Kidney (tissue), 14 donors: ENCODE results near the gene CACNB2. TPM values are rescaled to one million over a fixed set of nuclear protein-coding genes. Genes with fewer than 3 reads are reported as not detected.

Experiments
- DNase-seq, 5 donors: peaks; one replicate each; pipeline ENCODE4 v3.0.0-alpha.2; 2013 to 2020
- FAIRE-seq: peaks from 2 replicates; lab custom pipeline; 2012; peaks lifted over from hg19 to GRCh38; lab: Jason Lieb, UNC
- H3K27ac ChIP-seq, 2 donors: one replicate each; pipeline ENCODE4 v1.7.0; 2013; ENCODE audit warnings: low read depth in 2 of 2, low read length in 2 of 2, inconsistent platforms in 1 of 2
- H3K27me3 ChIP-seq: one replicate; pipeline ENCODE4 v1.7.1; 2013; ENCODE audit warnings: low read length, inconsistent platforms; ENCODE audit not compliant: control insufficient read depth, insufficient read depth
- H3K36me3 ChIP-seq, 3 donors: one replicate each; pipeline versions ENCODE4 v1.7.0 to v1.7.1; 2013; ENCODE audit warnings: low read length in 3 of 3, control low read depth in 1 of 3, inconsistent platforms in 1 of 3; ENCODE audit not compliant: insufficient read depth in 3 of 3, control insufficient read depth in 2 of 3
- H3K4me1 ChIP-seq, 3 donors: one replicate each; pipeline versions ENCODE4 v1.7.0 to v1.7.1; 2013; ENCODE audit warnings: low read length in 3 of 3, inconsistent platforms in 1 of 3, low read depth in 1 of 3; ENCODE audit not compliant: control insufficient read depth in 2 of 3, insufficient read depth in 2 of 3
- H3K4me3 ChIP-seq, 3 donors: one replicate each; pipeline versions ENCODE4 v1.7.0 to v1.8.1; 2013; ENCODE audit warnings: low read length in 3 of 3, control low read depth in 1 of 3, inconsistent platforms in 1 of 3
- H3K9ac ChIP-seq, 3 donors: one replicate each; pipeline versions ENCODE4 v1.7.0 to v1.7.1; 2013; ENCODE audit warnings: low read length in 3 of 3, control low read depth in 1 of 3, inconsistent platforms in 1 of 3
- H3K9me3 ChIP-seq, 3 donors: one replicate each; pipeline versions ENCODE4 v1.7.0 to v1.7.1; 2013; ENCODE audit warnings: low read length in 3 of 3, control low read depth in 1 of 3, inconsistent platforms in 1 of 3; ENCODE audit not compliant: control insufficient read depth in 2 of 3, insufficient read depth in 1 of 3
- intact Hi-C: fragments of 100-400 bp; cut with DNase I; formaldehyde crosslinking; loops from one replicate; pipeline ENCODE4 v1.11.1; 2022
- polyA plus RNA-seq: library from polyadenylated mRNA; stranded (reverse); fragments of 350-450 nt; fragmentation: Illumina TruSeq; extraction: RNeasy Lipid Tissue Mini Kit (QIAGEN cat#74804); gene quantifications from one replicate; pipeline ENCODE4 v1.2.3, GENCODE V29; 2014; ENCODE audit warnings: low read depth, low replicate concordance; ENCODE audit not compliant: insufficient read depth
- total RNA-seq: library from RNA; stranded (reverse); fragmentation: NEBNext Ultra II Directional; extraction: Animal tissue kit (Norgen Biotek cat#: 25700); gene quantifications from one replicate; pipeline ENCODE4 v1.2.1, GENCODE V29; 2021
- TF ChIP-seq, protein P1 (sequence below): IDR thresholded peaks from 3 replicates; pipeline ENCODE4 v1.5.1; 2012; ENCODE audit warnings: mild to moderate bottlenecking, moderate library complexity, borderline replicate concordance; ENCODE audit not compliant: insufficient read depth; ENCODE audit errors: extremely low read depth
- donor health status: control.
- donor health status: control.
- donor health status: control.
- donor health status: control.
- donor health status: control.
- donor health status: DM: yes; HTN: yes; CAD: no.
- donor health status: Normal renal cell carcinoma (clear cell type).

The CACNB2 gene
- total and polyA plus RNA-seq, 2 donors from 2014 or later = 2.8 TPM

DNA sequence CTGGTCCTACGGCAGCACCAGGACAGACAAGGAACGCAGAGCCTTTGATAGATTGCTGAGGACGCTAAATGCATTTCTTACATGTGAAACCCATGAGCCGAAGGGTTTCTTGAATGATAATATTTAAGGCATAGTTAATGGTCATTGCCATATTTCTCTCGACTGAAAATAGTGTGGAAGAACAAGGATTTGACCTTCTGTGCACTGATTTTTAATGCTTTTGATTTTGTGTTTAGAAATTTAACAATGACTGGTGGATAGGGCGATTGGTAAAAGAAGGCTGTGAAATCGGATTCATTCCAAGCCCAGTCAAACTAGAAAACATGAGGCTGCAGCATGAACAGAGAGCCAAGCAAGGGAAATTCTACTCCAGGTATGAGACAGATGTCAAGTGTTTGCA is 360.4 kb downstream of the CACNB2 start:
- intact Hi-C loops = no loop called here
- Histone ChIP-seq H3K36me3 (no peaks in the 10 kb centered on the region), H3K4me3 (no peak overlapping the region), H3K27ac (no peak overlapping the region), H3K9me3 (no peaks in the 10 kb centered on the region), H3K9ac (no peak overlapping the region), H3K27me3 (no peaks in the 10 kb centered on the region), H3K4me1 (no peaks in the 10 kb centered on the region)
- TF ChIP-seq, protein P1, sequence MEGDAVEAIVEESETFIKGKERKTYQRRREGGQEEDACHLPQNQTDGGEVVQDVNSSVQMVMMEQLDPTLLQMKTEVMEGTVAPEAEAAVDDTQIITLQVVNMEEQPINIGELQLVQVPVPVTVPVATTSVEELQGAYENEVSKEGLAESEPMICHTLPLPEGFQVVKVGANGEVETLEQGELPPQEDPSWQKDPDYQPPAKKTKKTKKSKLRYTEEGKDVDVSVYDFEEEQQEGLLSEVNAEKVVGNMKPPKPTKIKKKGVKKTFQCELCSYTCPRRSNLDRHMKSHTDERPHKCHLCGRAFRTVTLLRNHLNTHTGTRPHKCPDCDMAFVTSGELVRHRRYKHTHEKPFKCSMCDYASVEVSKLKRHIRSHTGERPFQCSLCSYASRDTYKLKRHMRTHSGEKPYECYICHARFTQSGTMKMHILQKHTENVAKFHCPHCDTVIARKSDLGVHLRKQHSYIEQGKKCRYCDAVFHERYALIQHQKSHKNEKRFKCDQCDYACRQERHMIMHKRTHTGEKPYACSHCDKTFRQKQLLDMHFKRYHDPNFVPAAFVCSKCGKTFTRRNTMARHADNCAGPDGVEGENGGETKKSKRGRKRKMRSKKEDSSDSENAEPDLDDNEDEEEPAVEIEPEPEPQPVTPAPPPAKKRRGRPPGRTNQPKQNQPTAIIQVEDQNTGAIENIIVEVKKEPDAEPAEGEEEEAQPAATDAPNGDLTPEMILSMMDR = no peak
- DNase-seq = no peak
- no peak for FAIRE-seq

GRCh38 chr10:18501198-18501597 is 361.0 kb downstream of the CACNB2 start:
- H3K27me3 ChIP-seq = no peaks in the 10 kb centered on the region
- FAIRE-seq (no peak), DNase-seq (no peak)
- intact Hi-C loops = no loop called here
- no peaks in the 10 kb centered on the region for H3K36me3 ChIP-seq
- no peak overlapping the region for H3K4me3 ChIP-seq
- H3K4me1 ChIP-seq = no peaks in the 10 kb centered on the region
- no peak overlapping the region for H3K9ac ChIP-seq
- no peak overlapping the region for H3K27ac ChIP-seq
- H3K9me3 ChIP-seq = no peaks in the 10 kb centered on the region
- TF ChIP-seq, protein P1 = no peak

DNA sequence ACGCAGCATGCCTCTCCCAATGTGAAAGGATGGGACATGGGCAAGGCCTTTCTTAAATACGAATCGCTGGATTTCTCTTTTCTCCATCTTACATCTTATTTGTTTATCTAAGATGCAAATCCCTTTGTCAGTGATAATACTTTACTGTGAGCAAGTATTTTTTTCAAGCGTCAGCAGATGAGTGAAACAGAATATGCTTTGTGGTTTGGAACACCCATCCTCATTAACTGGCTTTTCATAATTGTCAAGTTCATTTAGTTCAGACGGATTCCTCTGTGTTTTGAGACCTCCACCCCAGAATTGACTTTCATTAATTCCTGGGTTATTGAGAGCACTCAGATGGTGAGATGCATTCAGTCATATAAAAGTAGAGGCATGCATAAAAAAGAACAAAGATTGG is 361.4 kb downstream of the CACNB2 start:
- TF ChIP-seq, protein P1 = no peak
- Histone ChIP-seq H3K4me3 (no peak overlapping the region), H3K9me3 (no peaks in the 10 kb centered on the region), H3K27me3 (no peaks in the 10 kb centered on the region), H3K27ac (no peak overlapping the region), H3K4me1 (no peaks in the 10 kb centered on the region), H3K36me3 (no peaks in the 10 kb centered on the region), H3K9ac (no peak overlapping the region)
- DNase-seq (no peak), FAIRE-seq (no peak)
- intact Hi-C loops = no loop called here

- TF ChIP-seq, protein P1 = no peak
- H3K36me3 ChIP-seq = no peaks in the 10 kb centered on the region
- DNase-seq (no peak), FAIRE-seq (no peak)
- no peaks in the 10 kb centered on the region for H3K4me1 ChIP-seq
- intact Hi-C loops = no loop called here
- H3K9ac ChIP-seq = no peak overlapping the region
- H3K27ac ChIP-seq = no peak overlapping the region
- no peaks in the 10 kb centered on the region for H3K27me3 ChIP-seq
- H3K4me3 ChIP-seq = no peak overlapping the region
- H3K9me3 ChIP-seq = no peaks in the 10 kb centered on the region
These were observed 363.9 kb downstream of the CACNB2 start for GRCh38 chr10:18504161-18504560.
